ENCODE measurements around the gene CEBPE. TPM values are rescaled to one million over a fixed set of nuclear protein-coding genes. Genes with fewer than 3 reads are reported as not detected.

The CEBPE gene
- polyA plus RNA-seq, 1 of the 3 experiments (the other 2 are of a cell fraction), result not detected

GRCh38 chr14:23101986-23102625 lies 16.9 kb downstream of the CEBPE start:
- H4K20me1 ChIP-seq (ENCODE audit: insufficient read depth), result peaks cover 26% of the 10 kb centered on the region; the same call in 1 of the 2 replicates
- H3K27me3 ChIP-seq (ENCODE audit: insufficient read depth), result no peaks in the 10 kb centered on the region
- H3K9ac ChIP-seq, result no peak overlapping the region
- DNase-seq, result no peak
- H3K9me3 ChIP-seq, result no peaks in the 10 kb centered on the region
- no peak overlapping the region for H2AFZ ChIP-seq (ENCODE audit: low read depth)
- ChIA-PET CTCF (interaction anchor here (0.9 to 2.4 kb wide), 3 partner anchors 19 to 33 kb away, joined by 3 to 19 read pairs (median 3); no protein-coding TSS in a partner anchor), POLR2A (no interaction called here)
- H3K36me3 ChIP-seq (replicated peaks in 1 of 2; ENCODE audit: control insufficient read depth in 1 of 2, insufficient read depth in 2 of 2, low read length in 1 of 2), result peaks cover 14 to 21% of the 10 kb centered on the region in 2 experiments
- H3F3A ChIP-seq (replicated peaks; ENCODE audit: insufficient read depth), result no peaks in the 10 kb centered on the region
- H3K9me2 ChIP-seq, result no peaks in the 10 kb centered on the region
- H3K27ac ChIP-seq (ENCODE audit: low read depth in 2 of 2, low read length in 1 of 2), result no peak overlapping the region
- peaks cover 0 to 6% of the 10 kb centered on the region in 2 experiments; a peak in 2 of 4 replicates for H3K4me1 ChIP-seq (ENCODE audit: control insufficient read depth in 1 of 2, insufficient read depth in 2 of 2, low read depth in 1 of 2, low read length in 1 of 2)
- no peak for TF ChIP-seq CHD2 (IDR thresholded peaks at IDR 0.05; ENCODE audit: low read length, partially characterized antibody)
- TF ChIP-seq EP300 (IDR thresholded peaks at IDR 0.05; ENCODE audit: borderline replicate concordance in 1 of 2, low read depth in 1 of 2, low read length in 1 of 2), result no peak
- no peak for TF ChIP-seq EZH2phosphoT487 (IDR thresholded peaks at IDR 0.05; ENCODE audit: borderline replicate concordance, low read depth)
- no peak for TF ChIP-seq TEAD4 (IDR thresholded peaks at IDR 0.05; ENCODE audit: borderline replicate concordance, insufficient read depth)
- TF ChIP-seq YY1 (IDR thresholded peaks at IDR 0.05; ENCODE audit: low read depth), result no peak
- no peak for TF ChIP-seq RCOR1 (IDR thresholded peaks at IDR 0.05; ENCODE audit: low read length)
- no peak for TF ChIP-seq RAD21 (IDR thresholded peaks at IDR 0.05; ENCODE audit: low read length)
- no peak for TF ChIP-seq REST (IDR thresholded peaks at IDR 0.05; ENCODE audit: low read depth, low read length)
- TF ChIP-seq NRF1 (IDR thresholded peaks at IDR 0.05; ENCODE audit: low read depth, low read length), result no peak
- no peak for TF ChIP-seq ELF1 (IDR thresholded peaks at IDR 0.05)
- TF ChIP-seq TAF1 (IDR thresholded peaks at IDR 0.05; ENCODE audit: borderline replicate concordance, low read depth, low read length), result no peak
- 79% methylated on average over 9 of the region's 10 CpGs for WGBS (ENCODE audit: low lambda C conversion rate)
- H3K79me2 ChIP-seq (ENCODE audit: insufficient read depth), result peaks cover 21% of the 10 kb centered on the region
- H3K4me2 ChIP-seq, result no peak overlapping the region
- no peak overlapping the region for H3K4me3 ChIP-seq (ENCODE audit: low read depth in 2 of 2, low read length in 1 of 2)

- H3K36me3 ChIP-seq (replicated peaks in 1 of 2; ENCODE audit: control insufficient read depth in 1 of 2, insufficient read depth in 2 of 2, low read length in 1 of 2), result peaks cover 20 to 22% of the 10 kb centered on the region in 2 experiments
- no peaks in the 10 kb centered on the region for H3K9me2 ChIP-seq
- peaks cover 3 to 13% of the 10 kb centered on the region in 2 experiments; a peak in 2 of 4 replicates for H3K4me1 ChIP-seq (ENCODE audit: control insufficient read depth in 1 of 2, insufficient read depth in 2 of 2, low read depth in 1 of 2, low read length in 1 of 2)
- WGBS (ENCODE audit: low lambda C conversion rate), result 82% methylated on average over 6 of the region's 6 CpGs
- no peaks in the 10 kb centered on the region for H3F3A ChIP-seq (replicated peaks; ENCODE audit: insufficient read depth)
- no peaks in the 10 kb centered on the region for H3K9me3 ChIP-seq
- no peak overlapping the region for H3K27ac ChIP-seq (ENCODE audit: low read depth in 2 of 2, low read length in 1 of 2)
- POLR2A ChIA-PET, result no interaction called here
- no peak overlapping the region for H3K9ac ChIP-seq
- CTCF ChIA-PET, result interaction anchor here (0.7 to 2.4 kb wide), 4 partner anchors 20 to 86 kb away, joined by 3 to 19 read pairs (median 3); no protein-coding TSS in a partner anchor
- no peak overlapping the region for H3K4me2 ChIP-seq
- no peak overlapping the region for H2AFZ ChIP-seq (ENCODE audit: low read depth)
- no peaks in the 10 kb centered on the region for H3K27me3 ChIP-seq (ENCODE audit: insufficient read depth)
- no peak overlapping the region for H3K4me3 ChIP-seq (ENCODE audit: low read depth in 2 of 2, low read length in 1 of 2)
- TF ChIP-seq REST (IDR thresholded peaks at IDR 0.05; ENCODE audit: low read depth, low read length), result no peak
- TF ChIP-seq PBX3 (IDR thresholded peaks at IDR 0.05), result no peak
- TF ChIP-seq RXRA (IDR thresholded peaks at IDR 0.05; ENCODE audit: borderline replicate concordance, low read depth), result no peak
- no peak for TF ChIP-seq CTCF (IDR thresholded peaks at IDR 0.05)
- peaks cover 32% of the 10 kb centered on the region for H4K20me1 ChIP-seq (ENCODE audit: insufficient read depth)
- H3K79me2 ChIP-seq (ENCODE audit: insufficient read depth), result peaks cover 28% of the 10 kb centered on the region
- DNase-seq, result no peak
Observed at GRCh38 chr14:23101213-23101970, 17.7 kb downstream of the CEBPE start.

Measured in SK-N-SH (cell line).